ENCODE data around the gene PGM2L1.
A peak's percentile ranks its signal among the peaks of the same experiment; 100 is the strongest.

PGM2L1 gene

DNA sequence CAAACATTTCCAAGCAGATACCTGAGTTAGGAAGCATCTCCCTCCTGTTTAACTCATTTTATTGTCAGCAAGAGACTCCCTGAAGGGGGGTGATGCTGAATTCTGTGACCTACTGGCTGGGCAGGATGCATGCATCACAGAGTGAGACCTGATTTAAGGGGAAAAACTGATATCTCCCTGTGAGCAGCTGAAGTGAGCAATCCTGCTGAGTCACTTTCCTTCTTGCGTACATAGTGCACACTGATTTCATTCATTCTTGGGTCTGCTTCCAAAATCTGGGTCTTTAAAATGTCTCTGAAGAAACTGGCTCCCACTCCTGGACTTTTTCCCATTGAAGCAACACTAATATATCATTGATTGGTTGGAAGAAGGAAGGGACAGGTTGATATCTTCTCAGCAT, 110.1 kb downstream of the PGM2L1 start:
- peak in 1 of 2 experiments; percentile 42 for DNase-seq

DNA sequence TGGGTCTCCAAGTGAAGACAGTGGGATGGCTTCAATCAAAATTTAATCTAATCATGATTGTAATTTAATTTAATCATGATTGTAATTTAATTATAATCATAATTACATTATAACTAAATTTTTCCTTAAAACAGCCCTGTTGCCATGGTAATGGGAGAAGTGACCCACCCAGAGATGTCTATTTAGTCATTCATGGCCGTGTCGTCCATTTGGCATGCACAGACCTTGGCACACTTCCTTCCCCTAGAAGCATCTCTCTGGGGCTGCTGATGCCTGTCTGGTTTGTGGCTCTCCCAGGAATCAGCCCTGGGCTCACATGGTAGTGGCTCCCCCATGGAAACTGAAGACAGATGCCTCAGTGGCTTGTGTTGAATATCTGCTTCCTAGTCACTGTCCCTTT, 113.8 kb downstream of the PGM2L1 start:
- DNase-seq = no peak

DNA sequence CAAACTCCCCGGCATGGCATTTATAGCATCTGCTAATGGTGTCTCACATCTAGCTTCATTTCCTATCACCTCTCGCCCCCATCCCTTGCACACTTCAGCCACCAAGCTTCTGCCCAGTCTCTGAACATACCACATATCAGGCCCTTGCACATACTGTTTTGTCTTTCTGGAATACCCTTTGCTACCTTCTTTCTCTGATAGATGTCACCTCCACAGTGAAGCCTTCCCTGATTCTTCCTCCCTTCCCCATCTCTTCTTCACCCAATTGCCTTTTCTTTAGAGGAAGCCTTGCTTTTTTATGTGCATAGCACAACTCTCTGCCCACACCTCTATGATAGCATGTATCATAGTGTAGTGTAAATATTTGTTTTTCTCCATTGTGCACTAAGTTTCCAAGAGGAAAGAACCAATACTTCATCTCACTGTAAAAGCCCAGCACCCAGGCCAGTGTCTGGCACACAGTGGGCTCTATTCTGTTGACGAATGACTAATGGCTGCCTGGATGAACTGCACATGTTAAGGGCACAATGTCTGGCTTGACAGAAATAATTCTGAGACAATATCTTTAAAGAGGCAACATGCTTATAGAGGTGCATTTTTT, 114.6 kb downstream of the PGM2L1 start:
- DNase-seq = no peak

DNA sequence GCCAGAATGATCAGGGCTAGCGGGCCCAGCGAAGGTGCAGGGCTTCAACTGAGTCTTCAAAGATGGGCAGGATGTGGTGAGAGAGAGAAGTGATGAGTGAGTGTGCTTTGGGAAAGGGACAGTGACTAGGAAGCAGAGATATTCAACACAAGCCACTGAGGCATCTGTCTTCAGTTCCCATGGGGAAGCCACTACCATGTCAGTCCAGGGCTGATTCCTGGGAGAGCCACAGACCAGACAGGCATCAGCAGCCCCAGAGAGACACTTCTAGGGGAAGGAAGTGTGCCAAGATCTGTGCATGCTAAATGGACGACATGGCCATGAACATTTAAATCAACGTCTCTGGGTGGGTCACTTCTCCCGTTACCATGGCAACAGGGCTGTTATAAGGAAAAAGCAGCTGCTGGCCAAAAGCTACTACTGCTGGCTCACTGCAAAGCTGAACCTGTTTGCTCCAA, 115.3 kb downstream of the PGM2L1 start:
- no peak for DNase-seq

DNA sequence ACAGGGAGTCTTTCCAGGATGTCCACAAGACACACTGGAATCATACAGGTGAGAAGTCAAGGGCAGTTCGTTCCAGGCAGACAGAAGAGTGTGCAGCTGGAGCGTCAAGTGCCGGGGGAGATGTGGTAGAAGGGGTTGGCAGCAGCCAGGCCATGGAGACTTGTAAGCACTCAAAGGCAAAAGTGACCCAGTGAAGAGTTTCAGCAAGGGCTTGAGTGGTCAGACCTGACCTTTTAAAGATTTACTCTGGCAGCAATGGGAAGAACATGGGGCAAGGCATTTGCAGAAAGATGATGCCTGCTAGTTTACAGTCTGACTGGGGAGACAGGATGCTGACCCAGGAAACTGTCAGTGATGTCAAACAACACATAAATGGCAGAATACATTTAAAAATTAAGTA, 115.8 kb downstream of the PGM2L1 start:
- no peak for DNase-seq

DNA sequence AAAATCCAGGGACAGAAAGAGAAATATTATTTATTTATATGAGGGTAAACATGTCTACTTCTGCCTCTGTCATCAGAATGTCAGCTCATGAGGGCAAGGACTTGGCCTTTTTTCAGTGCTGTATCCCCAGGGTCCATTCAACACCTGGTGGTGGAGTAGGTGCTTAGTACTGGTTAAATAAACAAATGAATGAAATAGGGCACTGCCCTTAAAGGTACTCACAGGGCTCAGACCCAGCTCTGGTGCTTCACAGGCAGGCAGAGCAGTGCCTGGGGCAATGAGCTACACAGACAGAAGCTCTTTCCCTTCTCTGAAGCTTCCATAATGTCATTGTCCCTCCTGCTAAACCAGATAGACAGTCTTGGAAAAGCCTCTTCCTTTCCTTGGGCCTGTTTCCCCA, 117.7 kb downstream of the PGM2L1 start:
- peak; percentile 56 to 72 for DNase-seq
